Measurements from ENCODE around the gene MND1.
"Not testable (repeated sequence)": the region's sequence is repeated elsewhere in the genome, so short reads cannot be mapped to it uniquely, and the experiment has no call there.

Gene MND1

GRCh38 chr4:153403726-153404125 is 59.2 kb downstream of the MND1 start:
- DNase-seq (ENCODE audit: low read depth in 2 of 2) = no peak

GRCh38 chr4:153407906-153408305 is 63.4 kb downstream of the MND1 start:
- no peak for DNase-seq (ENCODE audit: low read depth in 2 of 2)

GRCh38 chr4:153408932-153409331 is 64.4 kb downstream of the MND1 start:
- DNase-seq (ENCODE audit: low read depth in 2 of 2) = no peak

GRCh38 chr4:153409412-153409811 is 64.9 kb downstream of the MND1 start:
- DNase-seq (ENCODE audit: low read depth in 2 of 2) = no peak

- DNase-seq (ENCODE audit: low read depth in 2 of 2) = no peak
Measured at GRCh38 chr4:153409924-153410501, 65.5 kb downstream of the MND1 start.

- no peak for DNase-seq (ENCODE audit: low read depth in 2 of 2)
Measured at GRCh38 chr4:153413842-153414241, 69.4 kb downstream of the MND1 start.

GRCh38 chr4:153416456-153416855 is 72.0 kb downstream of the MND1 start:
- DNase-seq (ENCODE audit: low read depth in 2 of 2) = not testable (repeated sequence)

GRCh38 chr4:153418121-153418520 is 73.6 kb downstream of the MND1 start:
- no peak for DNase-seq (ENCODE audit: low read depth in 2 of 2)

- DNase-seq (ENCODE audit: low read depth in 2 of 2) = no peak
Measured at GRCh38 chr4:153418558-153418957, 74.1 kb downstream of the MND1 start.

- no peak for DNase-seq (ENCODE audit: low read depth in 2 of 2)
Measured at GRCh38 chr4:153419029-153419428, 74.5 kb downstream of the MND1 start.

GRCh38 chr4:153419673-153420278 is 75.3 kb downstream of the MND1 start:
- DNase-seq (ENCODE audit: low read depth in 2 of 2) = no peak

GRCh38 chr4:153420361-153420760 is 75.9 kb downstream of the MND1 start:
- no peak for DNase-seq (ENCODE audit: low read depth in 2 of 2)

- no peak for DNase-seq (ENCODE audit: low read depth in 2 of 2)
Measured at GRCh38 chr4:153421941-153422340, 77.5 kb downstream of the MND1 start.

GRCh38 chr4:153426207-153426885 is 81.9 kb downstream of the MND1 start:
- no peak for DNase-seq (ENCODE audit: low read depth in 2 of 2)

- no peak for DNase-seq (ENCODE audit: low read depth in 2 of 2)
Measured at GRCh38 chr4:153427363-153428071, 83.0 kb downstream of the MND1 start.

GRCh38 chr4:153428941-153429475 is 84.5 kb downstream of the MND1 start:
- no peak for DNase-seq (ENCODE audit: low read depth in 2 of 2)

- DNase-seq (ENCODE audit: low read depth in 2 of 2) = peak; percentile 4 to 26
Measured at GRCh38 chr4:153432965-153433753, 88.7 kb downstream of the MND1 start.

- no peak for DNase-seq (ENCODE audit: low read depth in 2 of 2)
Measured at GRCh38 chr4:153433754-153434105, 89.2 kb downstream of the MND1 start.

- DNase-seq (ENCODE audit: low read depth in 2 of 2) = no peak
Measured at GRCh38 chr4:153434190-153434589, 89.7 kb downstream of the MND1 start.

GRCh38 chr4:153438916-153439756 is 94.6 kb downstream of the MND1 start:
- DNase-seq (ENCODE audit: low read depth in 2 of 2) = no peak

- no peak for DNase-seq (ENCODE audit: low read depth in 2 of 2)
Measured at GRCh38 chr4:153439831-153440230, 95.3 kb downstream of the MND1 start.
